SU-DHL-6 (cell line): Measurements from ENCODE around the gene ARV1.

ENCODE experiments used
- H2AFZ ChIP-seq: fragments of 200-600 bp; sonication (generic); 2 replicates; pipeline ENCODE4 v1.6.1; 2014; ENCODE audit warnings: low read depth, mild to moderate bottlenecking, moderate library complexity, mixed read lengths, antibody characterized with exemption, low read length; ENCODE audit not compliant: severe bottlenecking
- H3F3A ChIP-seq: fragments of 200-600 bp; shearing (Covaris generic); 2 replicates; pipeline ENCODE4 v1.6.0; 2016; ENCODE audit warnings: antibody characterized with exemption, mild to moderate bottlenecking; ENCODE audit not compliant: insufficient read depth
- H3K27ac ChIP-seq: fragments of 200-600 bp; sonication (generic); 2 replicates; pipeline ENCODE4 v1.5.1; 2016; ENCODE audit warnings: low read depth, mild to moderate bottlenecking, low read length, moderate library complexity, mixed read lengths
- H3K27me3 ChIP-seq: fragments of 200-600 bp; sonication (generic), shearing (Covaris generic); 2 replicates; pipeline ENCODE4 v1.6.0; 2014; ENCODE audit warnings: mild to moderate bottlenecking, low read length
- H3K36me3 ChIP-seq: fragments of 200-600 bp; sonication (generic); 2 replicates; pipeline ENCODE4 v1.6.1; 2014; ENCODE audit warnings: mild to moderate bottlenecking, low read length, mixed read lengths
- H3K4me2 ChIP-seq: fragments of 300-600, 200-600 bp; shearing (Covaris generic), sonication (generic); 2 replicates; pipeline ENCODE4 v1.6.0; 2014; ENCODE audit warnings: low read length, low read depth, mild to moderate bottlenecking; ENCODE audit not compliant: poor library complexity, severe bottlenecking
- H3K4me3 ChIP-seq: fragments of 200-600 bp; sonication (generic); 2 replicates; pipeline ENCODE4 v1.5.1; 2014; ENCODE audit warnings: antibody characterized with exemption, low read length, mild to moderate bottlenecking, mixed read lengths; ENCODE audit not compliant: insufficient read depth, poor library complexity, severe bottlenecking
- H3K79me2 ChIP-seq: fragments of 200-600 bp; sonication (generic); 2 replicates; pipeline ENCODE4 v1.6.1; 2014; ENCODE audit warnings: mild to moderate bottlenecking, low read length, moderate library complexity; ENCODE audit not compliant: insufficient read depth
- H3K9ac ChIP-seq: fragments of 200-600 bp; sonication (generic); 2 replicates; pipeline ENCODE4 v1.7.0; 2014; ENCODE audit warnings: mild to moderate bottlenecking, low read length
- H3K9me2 ChIP-seq: fragments of 200-600 bp; sonication (generic); replicated peaks from 2 replicates; pipeline ENCODE4 v1.6.1; 2014; ENCODE audit warnings: low read length; ENCODE audit not compliant: insufficient read depth
- H3K9me3 ChIP-seq: fragments of 200-600 bp; sonication (generic); 2 replicates; pipeline ENCODE4 v1.6.1; 2014; ENCODE audit warnings: low read length, mixed read lengths; ENCODE audit not compliant: insufficient read depth
- H4K20me1 ChIP-seq: fragments of 200-600 bp; sonication (generic); 2 replicates; pipeline ENCODE4 v1.6.1; 2014; ENCODE audit warnings: low read depth, mild to moderate bottlenecking, antibody characterized with exemption, low read length, moderate library complexity, mixed read lengths
- EZH2phosphoT487 ChIP-seq: fragments of 200-600 bp; sonication (generic), shearing (Covaris generic); conservative IDR thresholded peaks from 2 replicates; pipeline ENCODE4 v1.6.1; 2018; ENCODE audit warnings: mild to moderate bottlenecking, antibody characterized with exemption, low read length, moderate library complexity, mixed read lengths
- TF ChIP-seq, protein P1 (sequence below): fragments of 200-600 bp; sonication (generic); IDR thresholded peaks from one replicate; pipeline ENCODE4 v1.5.1; 2017; ENCODE audit warnings: antibody characterized with exemption, mild to moderate bottlenecking, low read length, moderate library complexity; ENCODE audit not compliant: insufficient read depth, poor library complexity, severe bottlenecking

The ARV1 gene

DNA sequence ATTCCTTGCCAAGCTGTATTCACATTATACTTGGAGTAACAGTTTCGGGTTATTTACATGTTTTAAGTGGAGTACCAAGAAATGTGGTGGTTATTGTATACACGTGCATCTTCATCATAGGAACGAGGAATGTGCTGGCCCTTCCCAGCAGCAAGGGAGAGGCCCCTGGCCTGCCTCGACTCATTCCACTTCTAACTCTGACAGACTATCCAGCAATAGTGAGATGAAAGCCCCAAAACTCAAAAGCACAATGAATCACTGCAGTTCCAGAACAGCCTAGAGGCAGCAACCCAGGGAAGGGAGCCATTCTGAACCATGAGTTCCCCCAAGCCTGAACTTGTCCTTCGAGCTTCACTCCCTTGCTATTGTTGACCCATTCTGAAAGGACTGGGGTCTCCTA lies 38.1 kb downstream of the ARV1 start:
- Histone ChIP-seq H3F3A (no peaks in the 10 kb centered on the region), H3K27ac (no peak overlapping the region)

DNA sequence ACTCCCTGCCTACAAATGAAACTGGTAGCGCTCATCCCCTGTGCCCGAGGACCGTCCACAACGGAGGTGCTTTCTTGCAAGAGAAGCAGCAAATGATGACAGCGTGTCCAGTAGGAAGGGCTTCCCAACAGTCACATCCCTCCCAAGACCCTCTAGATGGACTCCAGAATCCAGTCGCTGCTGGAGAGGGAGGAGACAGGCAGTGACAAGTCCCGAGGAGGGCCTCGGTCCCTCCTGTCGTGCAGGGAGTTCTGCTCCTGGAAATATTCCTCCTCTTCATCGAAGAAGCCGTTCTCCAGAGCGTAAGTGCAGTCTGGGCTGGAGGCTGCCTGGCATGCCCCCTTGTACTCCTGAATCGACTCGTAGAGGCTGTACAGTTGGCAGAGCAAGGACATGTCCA lies 40.8 kb downstream of the ARV1 start:
- Histone ChIP-seq H3K79me2 (no peaks in the 10 kb centered on the region), H3K27ac (no peak overlapping the region), H3K4me3 (no peak overlapping the region), H3K9ac (no peak overlapping the region), H3K9me3 (no peaks in the 10 kb centered on the region), H4K20me1 (no peaks in the 10 kb centered on the region), H3K36me3 (no peaks in the 10 kb centered on the region), H3K27me3 (no peaks in the 10 kb centered on the region), H3K9me2 (no peaks in the 10 kb centered on the region), H3K4me2 (no peak overlapping the region), H2AFZ (no peak overlapping the region), H3F3A (no peaks in the 10 kb centered on the region)
- TF ChIP-seq, protein P1, sequence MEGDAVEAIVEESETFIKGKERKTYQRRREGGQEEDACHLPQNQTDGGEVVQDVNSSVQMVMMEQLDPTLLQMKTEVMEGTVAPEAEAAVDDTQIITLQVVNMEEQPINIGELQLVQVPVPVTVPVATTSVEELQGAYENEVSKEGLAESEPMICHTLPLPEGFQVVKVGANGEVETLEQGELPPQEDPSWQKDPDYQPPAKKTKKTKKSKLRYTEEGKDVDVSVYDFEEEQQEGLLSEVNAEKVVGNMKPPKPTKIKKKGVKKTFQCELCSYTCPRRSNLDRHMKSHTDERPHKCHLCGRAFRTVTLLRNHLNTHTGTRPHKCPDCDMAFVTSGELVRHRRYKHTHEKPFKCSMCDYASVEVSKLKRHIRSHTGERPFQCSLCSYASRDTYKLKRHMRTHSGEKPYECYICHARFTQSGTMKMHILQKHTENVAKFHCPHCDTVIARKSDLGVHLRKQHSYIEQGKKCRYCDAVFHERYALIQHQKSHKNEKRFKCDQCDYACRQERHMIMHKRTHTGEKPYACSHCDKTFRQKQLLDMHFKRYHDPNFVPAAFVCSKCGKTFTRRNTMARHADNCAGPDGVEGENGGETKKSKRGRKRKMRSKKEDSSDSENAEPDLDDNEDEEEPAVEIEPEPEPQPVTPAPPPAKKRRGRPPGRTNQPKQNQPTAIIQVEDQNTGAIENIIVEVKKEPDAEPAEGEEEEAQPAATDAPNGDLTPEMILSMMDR: no peak
- no peak for TF ChIP-seq EZH2phosphoT487

More for the DNA sequence above, 38.1 kb downstream of the ARV1 start:
- TF ChIP-seq, protein P1: no peak
- Histone ChIP-seq H2AFZ (no peak overlapping the region), H3K79me2 (no peaks in the 10 kb centered on the region), H3K4me3 (no peak overlapping the region), H3K9me2 (no peaks in the 10 kb centered on the region), H3K36me3 (no peaks in the 10 kb centered on the region), H3K27me3 (no peaks in the 10 kb centered on the region), H3K9me3 (no peaks in the 10 kb centered on the region), H3K4me2 (no peak overlapping the region), H4K20me1 (no peaks in the 10 kb centered on the region), H3K9ac (no peak overlapping the region)

DNA sequence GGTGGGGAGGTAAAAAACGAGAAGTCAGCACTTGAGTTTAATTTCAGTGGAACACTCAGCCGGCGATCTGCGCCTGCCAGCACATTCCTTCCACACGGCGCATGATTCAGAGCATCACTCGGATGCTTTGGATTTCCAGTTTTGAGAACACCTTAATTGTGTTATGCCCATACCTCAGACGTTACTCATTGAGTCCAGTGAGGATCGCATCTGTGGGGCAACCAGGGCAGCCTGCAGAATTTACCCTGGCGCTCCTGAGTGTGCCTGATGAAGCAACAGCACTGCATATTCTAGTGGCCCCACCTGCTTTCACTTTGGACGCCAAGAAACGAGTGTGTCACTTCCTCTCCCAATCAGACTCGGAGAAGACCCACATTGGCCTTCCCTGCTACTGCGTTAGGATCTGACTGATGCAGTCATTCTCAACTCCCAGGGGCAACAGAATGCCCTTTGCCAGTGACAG lies 41.3 kb downstream of the ARV1 start:
- Histone ChIP-seq H3K27me3 (no peaks in the 10 kb centered on the region), H3K4me3 (no peak overlapping the region), H4K20me1 (no peaks in the 10 kb centered on the region), H3F3A (no peaks in the 10 kb centered on the region), H3K4me2 (no peak overlapping the region), H3K9me2 (no peaks in the 10 kb centered on the region), H3K79me2 (no peaks in the 10 kb centered on the region), H2AFZ (no peak overlapping the region), H3K27ac (no peak overlapping the region), H3K9ac (no peak overlapping the region), H3K36me3 (no peaks in the 10 kb centered on the region), H3K9me3 (no peaks in the 10 kb centered on the region)
- TF ChIP-seq, protein P1: no peak
- no peak for TF ChIP-seq EZH2phosphoT487
